UCSD-AML1 (cell line): ENCODE measurements around the gene OIT3.
A peak's percentile ranks its signal among the peaks of the same experiment; 100 is the strongest.

ENCODE experiments used
- DNase-seq: peaks from one replicate; lab custom pipeline; 2025; ENCODE audit not compliant: unreplicated experiment; lab: John Stamatoyannopoulos, UW

Gene OIT3

GRCh38 chr10:72893136-72893798 lies at the start of gene OIT3:
Gene OIT3, plus strand, starts transcription at chr10:72893739. Its CDS starts 60 bp downstream, at chr10:72893799.
- no peak for DNase-seq

- DNase-seq, result no peak
These were observed 47.3 kb upstream of the OIT3 start for GRCh38 chr10:72846238-72846637.

- no peak for DNase-seq
These were observed 45.9 kb upstream of the OIT3 start for GRCh38 chr10:72847681-72848080.

GRCh38 chr10:72850861-72851260 lies 42.7 kb upstream of the OIT3 start:
- no peak for DNase-seq

- no peak for DNase-seq
These were observed 42.0 kb upstream of the OIT3 start for GRCh38 chr10:72851509-72851908.

GRCh38 chr10:72852508-72852907 lies 41.0 kb upstream of the OIT3 start:
- DNase-seq, result no peak

- DNase-seq, result no peak
These were observed 38.4 kb upstream of the OIT3 start for GRCh38 chr10:72855129-72855528.

GRCh38 chr10:72855790-72856189 lies 37.7 kb upstream of the OIT3 start:
- no peak for DNase-seq

GRCh38 chr10:72858067-72858466 lies 35.5 kb upstream of the OIT3 start:
- DNase-seq, result no peak

GRCh38 chr10:72862957-72863356 lies 30.6 kb upstream of the OIT3 start:
- DNase-seq, result no peak

- DNase-seq, result no peak
These were observed 18.1 kb upstream of the OIT3 start for GRCh38 chr10:72875250-72876055.

- no peak for DNase-seq
These were observed 14.3 kb upstream of the OIT3 start for GRCh38 chr10:72879245-72879644.

- DNase-seq, result no peak
These were observed 12.2 kb upstream of the OIT3 start for GRCh38 chr10:72881291-72881690.

GRCh38 chr10:72883861-72884260 lies 9.7 kb upstream of the OIT3 start:
- DNase-seq, result no peak

- DNase-seq, result no peak
These were observed 7.6 kb upstream of the OIT3 start for GRCh38 chr10:72885953-72886352.

GRCh38 chr10:72886621-72887020 lies 6.9 kb upstream of the OIT3 start:
- DNase-seq, result no peak

- DNase-seq, result peak; percentile 62
These were observed 6.5 kb upstream of the OIT3 start for GRCh38 chr10:72887043-72887442.

- DNase-seq, result no peak
These were observed 5.3 kb upstream of the OIT3 start for GRCh38 chr10:72888151-72888638.

GRCh38 chr10:72889391-72889831 lies 4.1 kb upstream of the OIT3 start:
- no peak for DNase-seq

- DNase-seq, result no peak
These were observed 3.5 kb upstream of the OIT3 start for GRCh38 chr10:72890086-72890485.

GRCh38 chr10:72895236-72895850 lies 1.8 kb downstream of the OIT3 start:
- DNase-seq, result no peak

GRCh38 chr10:72898616-72899015 lies 5.1 kb downstream of the OIT3 start:
- no peak for DNase-seq
